K562 (cell line): Measurements from ENCODE around the gene CD36. TPM values are rescaled to one million over a fixed set of nuclear protein-coding genes. Genes with fewer than 3 reads are reported as not detected.
A peak's percentile ranks its signal among the peaks of the same experiment; 100 is the strongest.

Experiments
- ATAC-seq: fragments of 200-7000 bp; cut with Tn5 transposase; 3 replicates; pipeline ENCODE4 v1.9.1; 2020; ENCODE audit warnings: moderate library complexity
- BruUV-seq: library from RNA; stranded (reverse); fragments of 400-500 nt; replicated peaks from 2 replicates; lab custom pipeline; 2021; lab: Mats Ljungman, UMichigan
- CTCF ChIA-PET: fragments of 300-600 bp; formaldehyde crosslinking; extraction: SDS; loops from one replicate; lab custom pipeline; 2021; ENCODE audit warnings: low intra/inter-chr PET ratio; lab: Yijun Ruan, JAX
- POLR2A ChIA-PET: fragments of 300-600, 350-650 bp; sonication (Branson Sonifier 250); formaldehyde crosslinking; extraction: SDS; loops from one replicate; lab custom pipeline; 2021; ENCODE audit warnings: antibody characterized with exemption, inconsistent platforms; lab: Yijun Ruan, JAX
- DNase-seq, 4 experiments: peaks; one replicate each; pipeline versions ENCODE4 v3.0.0 to v3.0.0-alpha.2; 2011 to 2018; ENCODE audit warnings: low spot score in 3 of 4, mixed read lengths in 3 of 4; ENCODE audit errors: extremely low read depth in 1 of 4
- FAIRE-seq: peaks from 2 replicates; lab custom pipeline; 2011; peaks lifted over from hg19 to GRCh38; lab: Jason Lieb, UNC
- H2AFZ ChIP-seq: 2 replicates; pipeline ENCODE4 v1.6.0; 2011; ENCODE audit warnings: low read depth, low read length, control low read depth, inconsistent platforms
- H3K27ac ChIP-seq: fragments of 200-600 bp; 3 replicates; pipeline ENCODE4 v1.8.0; 2011; ENCODE audit warnings: low read depth, mild to moderate bottlenecking, control low read depth, inconsistent platforms, low read length, moderate library complexity, mixed read lengths; ENCODE audit errors: extremely low read depth
- H3K27me3 ChIP-seq, 2 experiments: fragments of 300-600 bp in 1 of 2; 2 replicates in 1 of 2; 3 replicates in 1 of 2; pipeline versions ENCODE4 v1.6.0 to v1.8.0; 2011; ENCODE audit warnings: inconsistent platforms in 2 of 2, low read length in 2 of 2, mild to moderate bottlenecking in 1 of 2, mixed read lengths in 1 of 2, moderate library complexity in 1 of 2; ENCODE audit not compliant: control insufficient read depth in 2 of 2, insufficient read depth in 2 of 2
- H3K36me3 ChIP-seq: fragments of 300-600 bp; 3 replicates; pipeline ENCODE4 v1.8.0; 2011; ENCODE audit warnings: mild to moderate bottlenecking, low read length, inconsistent platforms; ENCODE audit not compliant: control insufficient read depth, insufficient read depth
- H3K4me1 ChIP-seq, 2 experiments: fragments of 200-600 bp in 1 of 2; replicated peaks in 1 of 2; 2 replicates in 1 of 2; 3 replicates in 1 of 2; pipeline versions ENCODE4 v1.5.1 to v1.8.0; 2011; ENCODE audit warnings: inconsistent platforms in 2 of 2, low read length in 2 of 2, mild to moderate bottlenecking in 1 of 2, mixed read lengths in 1 of 2, moderate library complexity in 1 of 2; ENCODE audit not compliant: control insufficient read depth in 2 of 2, insufficient read depth in 2 of 2
- H3K4me2 ChIP-seq: 2 replicates; pipeline ENCODE4 v1.6.1; 2011; ENCODE audit warnings: low read length, control low read depth, inconsistent platforms, mixed read lengths; ENCODE audit not compliant: insufficient read depth
- H3K4me3 ChIP-seq: fragments of 200-600 bp; sonication (generic), shearing (Covaris generic); 2 replicates; pipeline ENCODE4 v1.5.1; 2016; ENCODE audit warnings: control low read depth, inconsistent platforms
- H3K79me2 ChIP-seq: fragments of 200-600 bp; 3 replicates; pipeline ENCODE4 v1.8.0; 2011; ENCODE audit warnings: low read length, inconsistent platforms; ENCODE audit not compliant: control insufficient read depth, insufficient read depth
- H3K9ac ChIP-seq, 2 experiments: 2 replicates each; pipeline versions ENCODE4 v1.6.0 to v1.6.1; 2011; ENCODE audit warnings: low read depth in 2 of 2, low read length in 2 of 2, control low read depth in 1 of 2, inconsistent platforms in 1 of 2, mild to moderate bottlenecking in 1 of 2, mixed read lengths in 1 of 2; ENCODE audit not compliant: insufficient read depth in 1 of 2
- H3K9me1 ChIP-seq: one replicate; pipeline ENCODE4 v1.6.0; 2011; ENCODE audit warnings: inconsistent platforms, mild to moderate bottlenecking, low read length, moderate library complexity; ENCODE audit not compliant: control insufficient read depth, insufficient read depth
- H3K9me3 ChIP-seq: replicated peaks from 2 replicates; pipeline ENCODE4 v1.5.1; 2011; ENCODE audit warnings: low read depth, low read length, inconsistent platforms; ENCODE audit not compliant: control insufficient read depth, insufficient read depth
- H4K20me1 ChIP-seq: replicated peaks from 2 replicates; pipeline ENCODE4 v1.6.1; 2011; ENCODE audit warnings: low read length, inconsistent platforms, mixed read lengths; ENCODE audit not compliant: control insufficient read depth, insufficient read depth
- CEBPG ChIP-seq, 3 experiments: fragments of 200-800 bp in 1 of 3; sonication (Bioruptor generic) in 1 of 3; sonication (generic) in 1 of 3; formaldehyde crosslinking in 1 of 3; IDR thresholded peaks in 2 of 3; conservative IDR thresholded peaks in 1 of 3; 2 replicates each; pipeline versions ENCODE4 v1.6.1 to v1.8.0; 2016 to 2022; ENCODE audit warnings: missing compliant biosample characterization in 2 of 3, missing genetic modification characterization in 2 of 3, mild to moderate bottlenecking in 1 of 3, missing genetic modification reagents in 1 of 3
- ELF4 ChIP-seq: fragments of 450-650 bp; formaldehyde crosslinking; IDR thresholded peaks from 2 replicates; pipeline ENCODE4 v1.4.0; 2022; ENCODE audit warnings: missing genetic modification characterization
- FUS ChIP-seq: fragments of 200-400 bp; formaldehyde crosslinking; optimal IDR thresholded peaks from 2 replicates; pipeline ENCODE3; 2017; ENCODE audit warnings: low read depth, low read length
- RBM39 ChIP-seq: fragments of 200-400 bp; formaldehyde crosslinking; optimal IDR thresholded peaks from 2 replicates; pipeline ENCODE3; 2018; ENCODE audit warnings: low read depth, low read length
- WGBS: fragments of 100-300 bp; shearing (Covaris generic); methylation state at CpG from one replicate; pipeline ENCODE4 v1.1.6; 2016; ENCODE audit warnings: low coverage, mixed read lengths; ENCODE audit not compliant: insufficient coverage; ENCODE audit errors: missing lambda C conversion rate; 5-methylcytosine and 5-hydroxymethylcytosine counted together
- in situ Hi-C: fragments of 300-500 bp; cut with MboI; formaldehyde crosslinking; loops from 4 replicates; pipeline ENCODE4 v1.15.0; 2018; ENCODE audit warnings: inconsistent platforms, mixed read lengths
- intact Hi-C: fragments of 100-400 bp; cut with micrococcal nuclease; formaldehyde crosslinking; loops from 2 replicates; pipeline ENCODE4 v1.14.2; 2022
- polyA plus RNA-seq, 8 experiments: library from polyadenylated mRNA; depleted of rRNA in 4 of 8; stranded (reverse) in 5 of 8; unstranded in 3 of 8; fragments of >200 nt; fragmentation: Nextera tagmentation in 2 of 8; fragmentation: Illumina TruSeq in 1 of 8; extraction: Ambion mirVana in 2 of 8; extraction: Trizol in 1 of 8; gene quantifications; 2 replicates each; pipeline versions ENCODE4 v1.2.1 to v1.2.3, GENCODE V29; 2011 to 2014; ENCODE audit warnings: inconsistent platforms in 1 of 8, missing spikeins in 1 of 8
- total RNA-seq, 7 experiments: library from RNA; depleted of rRNA in 6 of 7; stranded (reverse); fragments of >200 nt in 6 of 7; fragmentation: Illumina TruSeq in 2 of 7; extraction: Trizol in 2 of 7; gene quantifications; 2 replicates each; pipeline versions ENCODE4 v1.2.1 to v1.2.3, GENCODE V29; 2011 to 2021; ENCODE audit warnings: low replicate concordance in 1 of 7
- TF ChIP-seq, protein P1 (sequence below): fragments of 250-450 bp; sonication (Bioruptor Pico); IDR thresholded peaks from 2 replicates; pipeline ENCODE4 v1.8.0; 2021; ENCODE audit warnings: moderate library complexity, mild to moderate bottlenecking, inconsistent platforms

CD36 gene
- total and polyA plus RNA-seq, 9 of the 15 experiments (the other 6 are each of a cell fraction or from before 2014, with no cell fraction given), result 0.09 to 4.0 (median 0.42) TPM

GRCh38 chr7:80724249-80724871 lies 85.9 kb downstream of the CD36 start:
- DNase-seq (no peak), ATAC-seq (no peak), FAIRE-seq (no peak)
- Histone ChIP-seq H3K36me3 (no peaks in the 10 kb centered on the region), H3K9me3 (no peaks in the 10 kb centered on the region), H3K27ac (no peak overlapping the region), H4K20me1 (no peaks in the 10 kb centered on the region), H3K9me1 (no peaks in the 10 kb centered on the region), H3K9ac (no peak overlapping the region), H2AFZ (no peak overlapping the region), H3K4me3 (no peak overlapping the region), H3K79me2 (no peaks in the 10 kb centered on the region), H3K4me2 (no peak overlapping the region), H3K4me1 (no peaks in the 10 kb centered on the region), H3K27me3 (no peaks in the 10 kb centered on the region)
- POLR2A ChIA-PET, result interaction anchor here (0.6 kb wide), 1 partner anchor 24 kb away, joined by 6 read pairs; no protein-coding TSS in a partner anchor
- in situ Hi-C loops (no loop called here), intact Hi-C loops (no loop called here)
- no TSS peak for BruUV-seq
- CTCF ChIA-PET, result no interaction called here
- TF ChIP-seq FUS (no peak), ELF4 (no peak)
- TF ChIP-seq, protein P1, sequence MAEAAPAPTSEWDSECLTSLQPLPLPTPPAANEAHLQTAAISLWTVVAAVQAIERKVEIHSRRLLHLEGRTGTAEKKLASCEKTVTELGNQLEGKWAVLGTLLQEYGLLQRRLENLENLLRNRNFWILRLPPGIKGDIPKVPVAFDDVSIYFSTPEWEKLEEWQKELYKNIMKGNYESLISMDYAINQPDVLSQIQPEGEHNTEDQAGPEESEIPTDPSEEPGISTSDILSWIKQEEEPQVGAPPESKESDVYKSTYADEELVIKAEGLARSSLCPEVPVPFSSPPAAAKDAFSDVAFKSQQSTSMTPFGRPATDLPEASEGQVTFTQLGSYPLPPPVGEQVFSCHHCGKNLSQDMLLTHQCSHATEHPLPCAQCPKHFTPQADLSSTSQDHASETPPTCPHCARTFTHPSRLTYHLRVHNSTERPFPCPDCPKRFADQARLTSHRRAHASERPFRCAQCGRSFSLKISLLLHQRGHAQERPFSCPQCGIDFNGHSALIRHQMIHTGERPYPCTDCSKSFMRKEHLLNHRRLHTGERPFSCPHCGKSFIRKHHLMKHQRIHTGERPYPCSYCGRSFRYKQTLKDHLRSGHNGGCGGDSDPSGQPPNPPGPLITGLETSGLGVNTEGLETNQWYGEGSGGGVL (CRISPR knock-in tag), result no peak
- 0% methylated on average over 4 of the region's 4 CpGs for WGBS

DNA sequence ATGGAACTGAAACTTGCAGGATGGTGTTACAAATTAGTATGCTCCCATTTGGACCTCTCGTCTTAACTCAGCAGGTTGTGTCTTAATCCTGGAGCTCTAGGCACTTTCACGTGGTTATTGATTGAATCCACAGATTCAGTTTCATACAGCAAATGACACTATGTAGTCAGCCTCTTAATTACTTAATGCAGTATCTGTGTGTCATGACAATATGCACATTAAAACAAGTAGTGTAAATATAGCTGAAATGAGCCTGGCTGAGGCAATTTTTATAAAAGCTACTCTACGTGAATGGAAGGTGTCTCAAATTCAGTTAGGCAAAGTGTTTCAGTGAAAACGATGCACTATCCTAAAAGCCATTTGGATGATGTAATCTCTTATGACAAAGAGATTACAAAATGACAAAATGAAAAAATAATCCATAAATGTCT lies 86.8 kb downstream of the CD36 start:
- WGBS, result 0% methylated on average over 4 of the region's 4 CpGs
- no peaks in the 10 kb centered on the region for H3K36me3 ChIP-seq
- TF ChIP-seq RBM39, result no peak
- no peak for TF ChIP-seq CEBPG (CRISPR knock-in tag; IDR thresholded peaks at IDR 0.05)
- TF ChIP-seq CEBPG (tag; conservative IDR thresholded peaks at IDR 0.05 in 1 of 2, IDR thresholded peaks at IDR 0.05 in 1 of 2), result 0 out of 4 replicates have a peak, but pooled peaks of 1 of the 2 experiments have one; percentile 12
- no peaks in the 10 kb centered on the region for H3K9me1 ChIP-seq
- ATAC-seq (no peak), FAIRE-seq (no peak), DNase-seq (no peak)
- H3K4me1 ChIP-seq, result no peaks in the 10 kb centered on the region
- no peak overlapping the region for H3K4me3 ChIP-seq
- no peaks in the 10 kb centered on the region for H3K79me2 ChIP-seq
- no peaks in the 10 kb centered on the region for H3K27me3 ChIP-seq
- ChIA-PET CTCF (no interaction called here), POLR2A (no interaction called here)
- H2AFZ ChIP-seq, result no peak overlapping the region
- intact Hi-C loops (no loop called here), in situ Hi-C loops (no loop called here)
- H3K4me2 ChIP-seq, result no peak overlapping the region
- H3K27ac ChIP-seq, result no peak overlapping the region
- H3K9me3 ChIP-seq, result no peaks in the 10 kb centered on the region
- no peak overlapping the region for H3K9ac ChIP-seq
- H4K20me1 ChIP-seq, result no peaks in the 10 kb centered on the region
- no TSS peak for BruUV-seq
